Stimulated activated CD8-positive, alpha-beta memory T cell treated with anti-CD3 and anti-CD28 coated beads, Interleukin-7, amount 100 ng/mL, for 24 hours (primary cell): ENCODE measurements around the gene CPA5.

Experiments used
- DNase-seq: peaks from one replicate; pipeline ENCODE4 v3.0.0-alpha.2; 2020; ENCODE audit warnings: low read depth

The CPA5 gene

GRCh38 chr7:130332259-130333053, 12.2 kb upstream of the CPA5 start:
- DNase-seq: no peak

- no peak for DNase-seq
These were observed 10.8 kb upstream of the CPA5 start for GRCh38 chr7:130333832-130334231.

DNA sequence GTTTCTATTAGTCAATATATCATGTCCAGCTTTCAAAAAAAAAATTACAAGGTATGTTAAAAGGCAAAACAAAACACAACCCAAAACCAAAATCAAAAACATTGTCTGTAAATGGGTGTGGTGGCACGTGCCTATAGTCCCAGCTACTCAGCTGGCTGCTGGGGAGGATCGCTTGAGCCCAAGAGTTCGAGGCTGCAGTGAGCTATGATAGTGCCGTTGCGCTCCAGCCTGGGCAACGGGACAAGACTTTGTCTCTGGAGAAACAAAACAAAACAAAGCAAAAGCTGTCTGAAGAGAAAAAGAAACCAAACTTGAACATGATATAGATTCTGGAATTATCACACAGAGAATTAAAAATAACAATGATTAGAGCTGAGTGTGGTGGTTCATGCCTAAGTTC, 10.3 kb upstream of the CPA5 start:
- no peak for DNase-seq

- no peak for DNase-seq
These were observed 7.1 kb upstream of the CPA5 start for GRCh38 chr7:130337410-130337971.

GRCh38 chr7:130338233-130338632, 6.4 kb upstream of the CPA5 start:
- DNase-seq: no peak

- no peak for DNase-seq
These were observed 2.7 kb upstream of the CPA5 start for GRCh38 chr7:130341882-130342281.

DNA sequence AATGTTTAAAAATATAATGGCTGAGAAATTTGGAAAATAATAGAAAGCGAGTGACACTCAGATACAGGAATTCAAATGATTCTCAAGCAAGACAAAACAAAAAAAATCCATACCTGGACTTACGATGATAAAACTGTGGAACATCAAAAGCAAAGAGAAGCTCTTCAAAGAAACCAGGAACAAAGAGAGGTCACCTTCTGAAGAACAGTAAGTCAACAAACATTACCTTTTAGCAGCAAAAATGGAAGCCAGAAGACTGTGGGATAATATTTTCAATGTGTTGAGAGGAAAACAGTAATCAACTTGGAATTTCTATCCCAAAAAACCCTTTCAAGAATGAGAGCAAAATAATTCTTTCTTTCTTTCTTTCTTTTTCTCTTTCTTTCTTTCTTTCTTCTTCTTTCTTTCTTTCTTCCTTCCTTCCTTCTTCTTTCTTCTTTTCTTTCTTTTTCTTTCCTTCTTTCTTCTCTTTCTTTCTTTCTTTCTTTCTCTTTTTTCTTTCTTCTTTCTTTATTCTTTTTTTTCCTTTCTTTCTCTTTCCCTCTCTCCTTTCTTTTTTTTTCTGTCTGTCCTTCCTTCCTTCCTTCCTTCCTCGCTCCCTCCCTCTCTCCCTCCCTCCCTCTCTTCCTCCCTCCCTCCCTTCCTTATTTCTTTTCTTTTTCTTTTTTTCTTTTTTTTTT, 1.8 kb upstream of the CPA5 start:
- DNase-seq: no peak

DNA sequence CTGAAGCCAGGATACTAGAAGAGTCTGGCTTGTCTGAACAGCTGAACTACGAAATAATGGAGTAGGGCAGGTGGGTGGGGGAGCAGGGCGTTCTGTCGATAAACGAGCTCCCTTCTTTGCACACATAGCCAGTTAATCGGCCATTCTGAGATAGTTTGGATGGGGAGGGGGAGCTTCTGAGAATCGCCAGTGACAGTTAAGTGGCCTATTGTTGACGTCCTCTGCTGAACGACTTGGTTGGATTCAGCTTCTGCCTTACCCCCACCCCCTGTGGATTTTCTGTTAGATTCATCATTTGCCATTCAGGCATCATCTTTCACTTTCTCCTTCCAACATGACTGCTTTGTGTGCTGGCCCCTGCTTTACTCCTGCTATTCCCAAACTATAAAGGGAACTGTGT, 520 bp downstream of the CPA5 start:
- no peak for DNase-seq

DNA sequence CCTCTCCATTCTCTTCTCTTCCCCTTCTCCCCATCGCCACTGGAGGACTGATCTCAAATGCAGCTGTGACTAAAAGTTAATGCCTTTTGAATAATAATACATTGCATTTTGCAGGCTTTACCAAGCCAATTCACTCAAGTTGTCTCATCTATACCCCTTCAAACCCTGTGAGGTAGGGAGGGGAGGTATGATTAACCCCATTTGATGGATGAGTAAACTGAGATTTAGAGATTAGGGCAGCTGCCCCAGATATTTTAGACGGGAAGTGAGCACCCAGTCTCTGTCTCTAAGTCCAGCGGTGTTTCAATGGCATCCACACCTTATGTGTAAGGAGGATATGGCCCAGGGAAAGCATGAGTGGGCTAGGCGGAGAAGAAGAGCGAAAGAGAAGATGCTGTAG, 1.1 kb downstream of the CPA5 start:
- DNase-seq: no peak

GRCh38 chr7:130346177-130346905, 1.7 kb downstream of the CPA5 start:
- no peak for DNase-seq

GRCh38 chr7:130346941-130347340, 2.3 kb downstream of the CPA5 start:
- no peak for DNase-seq

GRCh38 chr7:130349911-130350782, 5.5 kb downstream of the CPA5 start:
- no peak for DNase-seq

DNA sequence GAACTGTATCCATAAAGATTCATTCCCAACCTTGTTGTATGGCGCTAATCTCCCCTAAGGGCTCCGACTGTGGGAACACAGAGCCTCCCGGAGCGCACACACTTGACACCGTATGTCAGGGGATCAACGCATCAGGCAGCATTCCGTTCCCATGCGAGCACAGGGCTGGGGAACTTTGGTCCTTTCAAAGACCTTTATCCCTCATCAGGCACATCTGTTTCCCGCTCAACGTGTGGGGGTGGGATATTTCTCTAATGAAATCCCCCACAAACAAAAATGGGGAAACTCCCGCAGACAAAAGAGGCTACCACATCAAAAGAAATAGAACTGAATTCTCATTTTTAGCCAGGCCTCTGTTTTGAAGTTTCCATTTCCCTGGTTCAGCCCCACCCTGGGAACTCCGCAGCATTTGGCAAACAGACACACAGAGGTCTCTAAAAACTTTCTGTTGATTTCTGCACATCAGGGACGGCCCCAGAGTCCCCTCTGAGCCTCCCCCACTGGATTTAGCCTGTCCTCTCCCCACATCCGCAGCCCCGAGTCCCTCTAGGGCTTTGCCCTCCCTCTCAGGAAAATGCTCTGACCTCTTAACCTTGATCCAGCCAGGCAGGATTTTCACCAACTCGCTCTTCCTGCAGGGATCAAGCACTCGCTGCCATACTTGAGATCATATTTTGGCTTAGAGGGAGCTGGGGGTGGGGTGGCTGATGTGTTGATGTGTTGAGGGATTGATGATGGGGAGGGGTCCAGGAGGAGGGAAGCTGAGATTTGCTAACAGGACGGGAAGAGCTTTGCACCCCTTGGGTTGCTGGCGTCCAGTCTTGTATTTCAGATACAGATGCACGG, 6.6 kb downstream of the CPA5 start:
- no peak for DNase-seq

GRCh38 chr7:130351791-130352090, 7.1 kb downstream of the CPA5 start:
- no peak for DNase-seq

DNA sequence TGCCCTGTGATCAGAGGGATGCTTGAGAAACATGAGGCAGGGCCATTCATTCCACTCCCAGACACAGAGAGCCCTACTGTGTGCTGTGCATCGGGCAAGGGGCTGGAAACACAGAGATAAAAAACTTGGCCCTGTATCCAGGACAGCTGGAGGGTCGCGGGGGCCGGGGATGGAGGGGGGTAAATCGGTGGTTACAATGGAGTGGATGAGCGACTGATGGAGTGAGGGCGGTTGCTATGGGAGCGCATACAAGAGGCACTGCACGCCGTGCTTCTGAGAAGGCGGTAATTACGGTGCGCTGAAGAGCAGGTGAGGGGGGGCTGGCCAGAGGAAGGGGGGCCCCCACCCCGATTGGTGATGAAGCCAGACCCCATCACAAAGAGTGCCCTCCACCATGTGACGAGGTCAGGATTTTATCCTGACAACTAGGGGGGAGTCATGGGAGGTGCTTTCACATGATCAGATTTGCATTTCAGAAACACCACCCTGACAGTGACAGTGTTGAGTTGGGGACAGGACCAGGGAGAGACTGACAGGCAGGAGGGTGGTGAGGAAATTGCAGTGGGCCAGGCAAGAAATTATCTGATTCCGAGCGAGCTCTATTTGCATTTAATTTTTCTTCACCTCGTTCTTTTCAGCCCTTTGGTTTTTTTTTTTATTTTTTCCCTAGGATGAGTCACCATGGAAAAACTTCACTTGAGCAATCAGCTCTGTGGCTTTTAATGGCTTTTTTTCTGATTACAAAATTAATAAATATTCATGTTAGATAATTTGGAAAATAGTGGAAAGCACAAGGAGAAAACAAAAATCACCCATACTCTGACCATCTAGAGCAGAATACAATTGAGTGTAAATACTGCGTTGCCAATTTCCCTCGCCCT, 7.8 kb downstream of the CPA5 start:
- no peak for DNase-seq

GRCh38 chr7:130353196-130353595, 8.6 kb downstream of the CPA5 start:
- no peak for DNase-seq

DNA sequence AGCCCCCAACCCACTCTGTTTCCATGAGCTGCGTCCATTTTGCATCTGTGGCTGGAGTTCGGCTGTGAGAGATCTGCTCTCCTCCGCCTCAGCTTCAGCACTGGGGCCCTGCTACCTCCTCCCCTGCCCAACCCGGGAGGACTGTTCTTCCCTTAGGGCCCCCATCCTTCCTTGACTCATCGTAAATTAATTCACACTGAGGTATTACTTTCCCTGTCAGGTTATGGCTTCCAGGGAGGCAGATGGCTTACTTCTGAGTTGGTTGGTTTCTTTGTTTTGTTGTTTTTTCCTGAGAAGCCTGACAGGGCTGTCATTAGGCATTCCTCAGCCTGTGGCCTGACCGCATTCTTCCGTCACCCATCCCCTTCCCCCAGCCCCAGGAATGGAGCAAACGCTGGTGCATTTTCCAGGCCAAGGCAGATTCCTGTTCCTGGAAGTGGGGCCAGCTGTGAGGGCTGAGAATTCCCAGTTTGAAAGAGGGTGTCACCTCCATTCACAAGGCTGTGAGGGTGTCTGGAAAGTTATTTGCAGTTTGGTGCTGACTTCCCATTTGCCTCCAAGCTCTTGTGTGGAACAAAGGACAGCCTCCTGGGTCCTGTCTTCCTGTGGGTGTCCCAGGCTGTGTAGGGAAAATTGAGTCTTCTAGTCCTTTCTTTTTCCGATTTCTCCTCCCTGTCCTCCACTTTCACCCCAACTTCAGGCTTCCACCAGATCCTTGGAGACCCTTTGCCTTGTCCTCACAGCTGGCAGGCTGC, 11.7 kb downstream of the CPA5 start:
- no peak for DNase-seq

GRCh38 chr7:130356876-130357611, 12.4 kb downstream of the CPA5 start:
- DNase-seq: no peak

- DNase-seq: no peak
These were observed 13.9 kb downstream of the CPA5 start for GRCh38 chr7:130358471-130358870.
